Kidney epithelial cell (primary cell): ENCODE results near the gene VTI1A. TPM values are rescaled to one million over a fixed set of nuclear protein-coding genes. Genes with fewer than 3 reads are reported as not detected.

Experiments
- DNase-seq: peaks from one replicate; pipeline ENCODE4 v3.0.0-alpha.2; 2010; ENCODE audit warnings: low read depth
- H3K27me3 ChIP-seq: 2 replicates; pipeline ENCODE4 v1.6.0; 2011; ENCODE audit warnings: low read length; ENCODE audit not compliant: control insufficient read depth, insufficient read depth
- H3K36me3 ChIP-seq: 2 replicates; pipeline ENCODE4 v1.5.1; 2011; ENCODE audit warnings: low read length; ENCODE audit not compliant: control insufficient read depth, insufficient read depth
- H3K4me3 ChIP-seq: 2 replicates; pipeline ENCODE4 v1.5.1; 2011; ENCODE audit warnings: low read depth, mild to moderate bottlenecking, control low read depth, low read length
- total RNA-seq: library from RNA; depleted of rRNA; stranded (reverse); fragments of >200 nt; gene quantifications from 2 replicates; pipeline ENCODE4 v1.2.3, GENCODE V29; 2015
- TF ChIP-seq, protein P1 (sequence below): IDR thresholded peaks from 2 replicates; pipeline ENCODE4 v1.5.1; 2011; ENCODE audit warnings: mild to moderate bottlenecking, moderate library complexity, low read length, control low read depth, inconsistent platforms; ENCODE audit not compliant: insufficient read depth, poor library complexity, severe bottlenecking

VTI1A gene
- total RNA-seq, 1 donor from 2014 or later = 45.7 TPM

DNA sequence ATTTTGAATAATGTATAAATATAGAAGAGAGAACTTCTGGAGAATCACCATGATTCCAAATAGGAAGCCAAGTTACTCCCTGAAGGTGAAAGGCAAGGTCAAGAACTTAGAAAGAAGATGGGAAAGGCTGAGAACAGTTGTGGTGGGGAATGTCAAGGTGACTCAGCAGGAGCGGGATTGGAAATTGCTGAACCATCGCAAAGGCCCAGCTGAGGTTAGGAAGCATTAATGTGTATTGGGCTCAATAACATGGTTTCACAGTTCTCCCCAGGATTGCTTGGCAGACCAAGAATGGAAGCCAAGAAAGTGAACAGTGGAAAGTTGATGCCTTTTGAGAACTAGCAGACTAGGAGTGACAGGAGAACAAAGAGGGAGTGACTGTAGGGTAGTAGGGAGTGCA is 133.3 kb downstream of the VTI1A start:
- TF ChIP-seq, protein P1, sequence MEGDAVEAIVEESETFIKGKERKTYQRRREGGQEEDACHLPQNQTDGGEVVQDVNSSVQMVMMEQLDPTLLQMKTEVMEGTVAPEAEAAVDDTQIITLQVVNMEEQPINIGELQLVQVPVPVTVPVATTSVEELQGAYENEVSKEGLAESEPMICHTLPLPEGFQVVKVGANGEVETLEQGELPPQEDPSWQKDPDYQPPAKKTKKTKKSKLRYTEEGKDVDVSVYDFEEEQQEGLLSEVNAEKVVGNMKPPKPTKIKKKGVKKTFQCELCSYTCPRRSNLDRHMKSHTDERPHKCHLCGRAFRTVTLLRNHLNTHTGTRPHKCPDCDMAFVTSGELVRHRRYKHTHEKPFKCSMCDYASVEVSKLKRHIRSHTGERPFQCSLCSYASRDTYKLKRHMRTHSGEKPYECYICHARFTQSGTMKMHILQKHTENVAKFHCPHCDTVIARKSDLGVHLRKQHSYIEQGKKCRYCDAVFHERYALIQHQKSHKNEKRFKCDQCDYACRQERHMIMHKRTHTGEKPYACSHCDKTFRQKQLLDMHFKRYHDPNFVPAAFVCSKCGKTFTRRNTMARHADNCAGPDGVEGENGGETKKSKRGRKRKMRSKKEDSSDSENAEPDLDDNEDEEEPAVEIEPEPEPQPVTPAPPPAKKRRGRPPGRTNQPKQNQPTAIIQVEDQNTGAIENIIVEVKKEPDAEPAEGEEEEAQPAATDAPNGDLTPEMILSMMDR = no peak
- Histone ChIP-seq H3K27me3 (no peaks in the 10 kb centered on the region), H3K4me3 (no peak overlapping the region), H3K36me3 (no peaks in the 10 kb centered on the region)
- no peak for DNase-seq

DNA sequence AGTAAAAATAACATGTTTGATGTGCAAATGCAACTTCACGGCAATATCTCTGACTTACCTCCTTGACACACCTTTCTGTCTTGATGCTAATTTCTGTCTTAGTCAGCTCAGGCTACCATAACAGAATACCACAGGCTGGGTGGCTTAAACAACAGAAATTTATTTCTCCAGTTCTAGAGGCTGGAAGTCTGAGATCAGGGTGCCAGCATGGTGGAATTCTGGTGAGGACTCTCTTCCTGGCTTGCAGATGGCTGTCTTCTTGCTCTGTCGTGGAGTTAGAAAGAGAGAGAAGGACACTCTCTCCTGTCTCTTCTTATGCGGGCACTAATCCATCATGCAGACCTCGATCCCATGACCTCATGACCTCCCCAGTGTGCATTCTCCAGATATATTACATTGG is 134.9 kb downstream of the VTI1A start:
- no peaks in the 10 kb centered on the region for H3K36me3 ChIP-seq
- TF ChIP-seq, protein P1 = no peak
- H3K4me3 ChIP-seq = no peak overlapping the region
- DNase-seq = no peak
- no peaks in the 10 kb centered on the region for H3K27me3 ChIP-seq

DNA sequence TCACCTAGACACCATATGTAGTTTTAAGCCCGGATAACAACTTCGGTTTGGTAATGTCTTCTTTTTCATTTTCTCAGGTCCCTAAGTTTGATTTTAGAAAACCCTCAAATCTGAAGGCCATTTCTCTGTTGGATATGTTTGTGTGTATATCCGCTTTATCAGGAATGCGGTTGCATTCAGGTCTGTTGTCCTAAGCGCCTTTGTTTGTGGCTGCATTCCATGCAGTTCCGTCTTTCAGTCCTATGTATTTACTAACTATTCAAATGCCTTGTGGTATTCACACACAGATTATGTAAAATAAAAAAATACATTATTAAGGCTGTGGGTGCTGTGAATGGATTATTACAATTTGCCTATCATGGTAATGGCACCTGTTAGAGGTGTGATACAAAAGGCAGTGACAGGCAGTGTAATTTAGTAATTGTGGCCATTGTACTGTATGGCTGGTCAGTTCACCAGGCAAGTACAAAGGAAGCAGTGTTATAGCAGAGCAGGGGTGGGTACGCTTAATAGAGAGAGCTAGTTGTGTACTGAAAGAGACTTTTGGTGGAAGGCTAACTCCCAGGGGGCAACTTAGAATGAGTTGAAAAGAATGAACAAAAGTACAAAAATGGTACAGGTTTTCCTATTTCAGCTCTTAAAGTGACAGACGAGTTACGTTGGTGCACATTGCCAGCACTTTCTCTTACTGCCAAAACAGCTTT is 136.4 kb downstream of the VTI1A start:
- TF ChIP-seq, protein P1 = no peak
- no peak for DNase-seq
- H3K4me3 ChIP-seq = no peak overlapping the region
- H3K27me3 ChIP-seq = no peaks in the 10 kb centered on the region
- H3K36me3 ChIP-seq = no peaks in the 10 kb centered on the region

DNA sequence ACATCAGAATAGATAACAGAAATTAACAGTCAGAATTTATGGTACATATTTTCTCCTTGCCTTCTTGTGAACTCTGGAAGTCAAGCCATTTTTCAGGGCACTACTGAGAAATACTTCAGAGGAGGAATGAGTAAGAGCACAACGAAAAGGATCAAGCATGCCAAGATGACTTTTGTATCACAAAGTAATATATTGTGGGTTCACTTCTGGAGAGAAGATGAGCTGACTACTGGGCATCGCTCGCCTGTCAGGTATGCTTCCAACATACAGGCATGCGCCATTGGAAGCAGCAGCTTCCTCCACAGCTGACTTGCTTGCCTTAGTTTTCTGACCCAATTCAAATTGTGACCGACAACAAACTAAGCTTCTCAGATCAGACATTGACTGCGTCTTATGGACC is 137.3 kb downstream of the VTI1A start:
- H3K4me3 ChIP-seq = no peak overlapping the region
- no peak for DNase-seq
- no peaks in the 10 kb centered on the region for H3K27me3 ChIP-seq
- TF ChIP-seq, protein P1 = no peak
- no peaks in the 10 kb centered on the region for H3K36me3 ChIP-seq

DNA sequence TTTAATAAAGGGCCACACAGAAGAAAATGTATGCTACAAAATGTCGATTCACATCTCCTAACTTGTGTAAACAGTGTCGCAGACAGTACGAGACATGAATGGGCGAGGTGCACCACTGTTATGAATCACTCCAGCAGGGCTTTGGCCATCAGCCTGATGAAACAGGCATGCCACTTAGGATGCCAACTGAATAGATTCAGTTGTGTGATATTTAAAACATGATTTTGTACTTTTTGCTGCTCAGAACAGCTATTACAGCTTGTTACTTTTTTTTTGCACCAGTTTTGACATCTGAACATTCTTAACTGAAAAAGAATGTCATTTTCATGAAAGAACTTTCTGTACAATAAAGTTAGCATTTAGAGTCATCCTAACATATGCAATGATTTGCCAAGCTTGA is 138.1 kb downstream of the VTI1A start:
- Histone ChIP-seq H3K4me3 (no peak overlapping the region), H3K27me3 (no peaks in the 10 kb centered on the region), H3K36me3 (no peaks in the 10 kb centered on the region)
- no peak for DNase-seq
- TF ChIP-seq, protein P1 = no peak

DNA sequence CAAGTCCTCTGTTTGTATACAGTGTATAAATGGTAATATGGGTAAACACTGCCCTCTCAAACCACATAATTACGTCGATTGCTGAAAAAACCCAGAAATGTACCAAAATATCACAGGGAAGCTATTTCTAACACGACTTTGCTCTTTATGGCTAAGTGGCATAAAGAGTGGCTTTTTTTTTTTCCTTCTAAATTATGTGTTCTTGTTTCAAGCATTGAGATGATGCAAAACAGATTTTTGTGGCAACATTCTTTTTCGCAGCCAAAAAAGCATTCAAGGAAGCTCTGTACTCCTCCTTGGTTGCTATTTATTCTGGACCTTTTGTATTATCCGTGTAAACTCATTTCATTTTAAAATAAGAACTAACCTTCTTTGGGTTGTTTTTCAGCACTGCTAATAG is 138.9 kb downstream of the VTI1A start:
- Histone ChIP-seq H3K36me3 (no peaks in the 10 kb centered on the region), H3K27me3 (no peaks in the 10 kb centered on the region), H3K4me3 (no peak overlapping the region)
- no peak for DNase-seq
- TF ChIP-seq, protein P1 = no peak
